Vagina (tissue), 2 donors: Measurements from ENCODE around the gene KIN.

Experiments used
- CTCF ChIP-seq, 3 experiments: fragments of 450-650 bp in 2 of 3; fragments of 200-600 bp in 1 of 3; sonication (generic) in 1 of 3; IDR thresholded peaks; one replicate each; pipeline ENCODE4 v1.5.1; 2017 to 2019; ENCODE audit warnings: antibody characterized with exemption in 3 of 3, mild to moderate bottlenecking in 2 of 3, moderate library complexity in 2 of 3
- POLR2A ChIP-seq, 2 donors: fragments of 450-650 bp; IDR thresholded peaks; one replicate each; pipeline ENCODE4 v1.6.1; 2017; ENCODE audit warnings: antibody characterized with exemption in 2 of 2, mild to moderate bottlenecking in 2 of 2, moderate library complexity in 2 of 2
- POLR2AphosphoS5 ChIP-seq, 2 donors: sonication (generic); formaldehyde crosslinking; IDR thresholded peaks; one replicate each; pipeline ENCODE4 v1.9.0; 2017; ENCODE audit warnings: antibody characterized with exemption in 2 of 2, mild to moderate bottlenecking in 2 of 2, low read depth in 1 of 2; ENCODE audit not compliant: insufficient read depth in 1 of 2

GRCh38 chr10:7707102-7707501 is 80.7 kb downstream of the KIN start:
- no peak for TF ChIP-seq POLR2A (IDR thresholded peaks at IDR 0.05)
- no peak for TF ChIP-seq CTCF (IDR thresholded peaks at IDR 0.05)
- TF ChIP-seq POLR2AphosphoS5 (IDR thresholded peaks at IDR 0.05; ENCODE audit: insufficient read depth in 1 of 2, low read depth in 1 of 2), result no peak
